K562 (cell line): ENCODE data around the gene ALOX12B. TPM values are rescaled to one million over a fixed set of nuclear protein-coding genes. Genes with fewer than 3 reads are reported as not detected.
A peak's percentile ranks its signal among the peaks of the same experiment; 100 is the strongest.

Source experiments
- ATAC-seq: fragments of 200-7000 bp; cut with Tn5 transposase; 3 replicates; pipeline ENCODE4 v1.9.1; 2020; ENCODE audit warnings: moderate library complexity
- BruUV-seq: library from RNA; stranded (reverse); fragments of 400-500 nt; replicated peaks from 2 replicates; lab custom pipeline; 2021; lab: Mats Ljungman, UMichigan
- CTCF ChIA-PET: fragments of 300-600 bp; formaldehyde crosslinking; extraction: SDS; loops from one replicate; lab custom pipeline; 2021; ENCODE audit warnings: low intra/inter-chr PET ratio; lab: Yijun Ruan, JAX
- POLR2A ChIA-PET: fragments of 300-600, 350-650 bp; sonication (Branson Sonifier 250); formaldehyde crosslinking; extraction: SDS; loops from one replicate; lab custom pipeline; 2021; ENCODE audit warnings: antibody characterized with exemption, inconsistent platforms; lab: Yijun Ruan, JAX
- DNase-seq, 4 experiments: peaks; one replicate each; pipeline versions ENCODE4 v3.0.0 to v3.0.0-alpha.2; 2011 to 2018; ENCODE audit warnings: low spot score in 3 of 4, mixed read lengths in 3 of 4; ENCODE audit errors: extremely low read depth in 1 of 4
- FAIRE-seq: peaks from 2 replicates; lab custom pipeline; 2011; peaks lifted over from hg19 to GRCh38; lab: Jason Lieb, UNC
- H2AFZ ChIP-seq: 2 replicates; pipeline ENCODE4 v1.6.0; 2011; ENCODE audit warnings: low read depth, low read length, control low read depth, inconsistent platforms
- H3K27ac ChIP-seq: fragments of 200-600 bp; 3 replicates; pipeline ENCODE4 v1.8.0; 2011; ENCODE audit warnings: low read depth, mild to moderate bottlenecking, control low read depth, inconsistent platforms, low read length, moderate library complexity, mixed read lengths; ENCODE audit errors: extremely low read depth
- H3K27me3 ChIP-seq, 2 experiments: fragments of 300-600 bp in 1 of 2; 2 replicates in 1 of 2; 3 replicates in 1 of 2; pipeline versions ENCODE4 v1.6.0 to v1.8.0; 2011; ENCODE audit warnings: inconsistent platforms in 2 of 2, low read length in 2 of 2, mild to moderate bottlenecking in 1 of 2, mixed read lengths in 1 of 2, moderate library complexity in 1 of 2; ENCODE audit not compliant: control insufficient read depth in 2 of 2, insufficient read depth in 2 of 2
- H3K36me3 ChIP-seq: fragments of 300-600 bp; 3 replicates; pipeline ENCODE4 v1.8.0; 2011; ENCODE audit warnings: mild to moderate bottlenecking, low read length, inconsistent platforms; ENCODE audit not compliant: control insufficient read depth, insufficient read depth
- H3K4me1 ChIP-seq, 2 experiments: fragments of 200-600 bp in 1 of 2; replicated peaks in 1 of 2; 2 replicates in 1 of 2; 3 replicates in 1 of 2; pipeline versions ENCODE4 v1.5.1 to v1.8.0; 2011; ENCODE audit warnings: inconsistent platforms in 2 of 2, low read length in 2 of 2, mild to moderate bottlenecking in 1 of 2, mixed read lengths in 1 of 2, moderate library complexity in 1 of 2; ENCODE audit not compliant: control insufficient read depth in 2 of 2, insufficient read depth in 2 of 2
- H3K4me2 ChIP-seq: 2 replicates; pipeline ENCODE4 v1.6.1; 2011; ENCODE audit warnings: low read length, control low read depth, inconsistent platforms, mixed read lengths; ENCODE audit not compliant: insufficient read depth
- H3K4me3 ChIP-seq: fragments of 200-600 bp; sonication (generic), shearing (Covaris generic); 2 replicates; pipeline ENCODE4 v1.5.1; 2016; ENCODE audit warnings: control low read depth, inconsistent platforms
- H3K79me2 ChIP-seq: fragments of 200-600 bp; 3 replicates; pipeline ENCODE4 v1.8.0; 2011; ENCODE audit warnings: low read length, inconsistent platforms; ENCODE audit not compliant: control insufficient read depth, insufficient read depth
- H3K9ac ChIP-seq, 2 experiments: 2 replicates each; pipeline versions ENCODE4 v1.6.0 to v1.6.1; 2011; ENCODE audit warnings: low read depth in 2 of 2, low read length in 2 of 2, control low read depth in 1 of 2, inconsistent platforms in 1 of 2, mild to moderate bottlenecking in 1 of 2, mixed read lengths in 1 of 2; ENCODE audit not compliant: insufficient read depth in 1 of 2
- H3K9me1 ChIP-seq: one replicate; pipeline ENCODE4 v1.6.0; 2011; ENCODE audit warnings: inconsistent platforms, mild to moderate bottlenecking, low read length, moderate library complexity; ENCODE audit not compliant: control insufficient read depth, insufficient read depth
- H3K9me3 ChIP-seq: replicated peaks from 2 replicates; pipeline ENCODE4 v1.5.1; 2011; ENCODE audit warnings: low read depth, low read length, inconsistent platforms; ENCODE audit not compliant: control insufficient read depth, insufficient read depth
- H4K20me1 ChIP-seq: replicated peaks from 2 replicates; pipeline ENCODE4 v1.6.1; 2011; ENCODE audit warnings: low read length, inconsistent platforms, mixed read lengths; ENCODE audit not compliant: control insufficient read depth, insufficient read depth
- CREM ChIP-seq: IDR thresholded peaks from 2 replicates; pipeline ENCODE4 v1.6.1; 2014; ENCODE audit warnings: antibody characterized with exemption, low read depth
- ETS2 ChIP-seq: IDR thresholded peaks from 2 replicates; pipeline ENCODE4 v1.6.1; 2016; ENCODE audit warnings: borderline replicate concordance, missing genetic modification characterization, mild to moderate bottlenecking, moderate library complexity, missing compliant biosample characterization; ENCODE audit not compliant: poor library complexity, severe bottlenecking
- HDAC2 ChIP-seq: fragments of 450-650 bp; IDR thresholded peaks from 2 replicates; pipeline ENCODE4 v1.6.1; 2016; ENCODE audit warnings: mild to moderate bottlenecking
- L3MBTL2 ChIP-seq: fragments of 450-650 bp; IDR thresholded peaks from 2 replicates; pipeline ENCODE4 v1.6.1; 2016; ENCODE audit warnings: mild to moderate bottlenecking, moderate library complexity
- MLX ChIP-seq, 2 experiments: fragments of 450-650 bp in 1 of 2; sonication (generic) in 1 of 2; formaldehyde crosslinking; conservative IDR thresholded peaks; 2 replicates each; pipeline versions ENCODE4 v1.4.0 to v1.8.1; 2020 to 2022; ENCODE audit warnings: mild to moderate bottlenecking in 1 of 2, missing genetic modification reagents in 1 of 2
- PRPF4 ChIP-seq: fragments of 200-400 bp; formaldehyde crosslinking; IDR thresholded peaks from one replicate; pipeline ENCODE4 v1.6.1; 2017; ENCODE audit warnings: low read length, low read depth, mild to moderate bottlenecking; ENCODE audit not compliant: insufficient read depth, poor library complexity, severe bottlenecking
- TFAP4 ChIP-seq: sonication (generic); formaldehyde crosslinking; IDR thresholded peaks from 2 replicates; pipeline ENCODE4 v1.8.0; 2022; ENCODE audit warnings: missing genetic modification reagents, mild to moderate bottlenecking, moderate library complexity, borderline replicate concordance
- TGIF2 ChIP-seq: sonication (generic); formaldehyde crosslinking; IDR thresholded peaks from 2 replicates; pipeline ENCODE4 v1.8.1; 2022; ENCODE audit warnings: mild to moderate bottlenecking, missing genetic modification reagents, moderate library complexity
- WGBS: fragments of 100-300 bp; shearing (Covaris generic); methylation state at CpG from one replicate; pipeline ENCODE4 v1.1.6; 2016; ENCODE audit warnings: low coverage, mixed read lengths; ENCODE audit not compliant: insufficient coverage; ENCODE audit errors: missing lambda C conversion rate; 5-methylcytosine and 5-hydroxymethylcytosine counted together
- in situ Hi-C: fragments of 300-500 bp; cut with MboI; formaldehyde crosslinking; loops from 4 replicates; pipeline ENCODE4 v1.15.0; 2018; ENCODE audit warnings: inconsistent platforms, mixed read lengths
- intact Hi-C: fragments of 100-400 bp; cut with micrococcal nuclease; formaldehyde crosslinking; loops from 2 replicates; pipeline ENCODE4 v1.14.2; 2022
- polyA plus RNA-seq, 8 experiments: library from polyadenylated mRNA; depleted of rRNA in 4 of 8; stranded (reverse) in 5 of 8; unstranded in 3 of 8; fragments of >200 nt; fragmentation: Nextera tagmentation in 2 of 8; fragmentation: Illumina TruSeq in 1 of 8; extraction: Ambion mirVana in 2 of 8; extraction: Trizol in 1 of 8; gene quantifications; 2 replicates each; pipeline versions ENCODE4 v1.2.1 to v1.2.3, GENCODE V29; 2011 to 2014; ENCODE audit warnings: inconsistent platforms in 1 of 8, missing spikeins in 1 of 8
- total RNA-seq, 7 experiments: library from RNA; depleted of rRNA in 6 of 7; stranded (reverse); fragments of >200 nt in 6 of 7; fragmentation: Illumina TruSeq in 2 of 7; extraction: Trizol in 2 of 7; gene quantifications; 2 replicates each; pipeline versions ENCODE4 v1.2.1 to v1.2.3, GENCODE V29; 2011 to 2021; ENCODE audit warnings: low replicate concordance in 1 of 7

The ALOX12B gene
- total and polyA plus RNA-seq, 9 of the 15 experiments (the other 6 are each of a cell fraction or from before 2014, with no cell fraction given): not detected

GRCh38 chr17:8125154-8125946, 37.8 kb upstream of the ALOX12B start (continued):
- TF ChIP-seq PRPF4: no peak
- no peak for TF ChIP-seq HDAC2
- TF ChIP-seq TGIF2 (CRISPR knock-in tag): no peak
- TF ChIP-seq MLX (CRISPR knock-in tag; conservative IDR thresholded peaks at IDR 0.05): no peak
- peak; percentile 49 for TF ChIP-seq L3MBTL2
- TF ChIP-seq CREM: no peak

- intact Hi-C loops (loop anchor here (5.0 to 10.0 kb wide), 3 partner anchors 48 to 290 kb away; partner anchors contain the start of gene KDM6B), in situ Hi-C loops (loop anchor here (5.0 kb wide), 2 partner anchors 98 to 178 kb away; no protein-coding TSS in a partner anchor)
- Histone ChIP-seq H4K20me1 (peaks cover 4% of the 10 kb centered on the region; the same call in 1 of the 2 replicates), H2AFZ (peak overlapping the region; percentile 82; the same call in 1 of the 2 replicates), H3K9me1 (no peaks in the 10 kb centered on the region), H3K4me3 (peak overlapping the region; percentile 73), H3K9me3 (no peaks in the 10 kb centered on the region), H3K27ac (no peak overlapping the region), H3K27me3 (0 out of 5 replicates have a peak, but pooled peaks cover 0 to 9% of the 10 kb centered on the region in 2 experiments), H3K9ac (peak overlapping the region in 1 of 2 experiments; percentile 80; a peak in 2 of 4 replicates), H3K4me1 (peaks cover 22 to 66% of the 10 kb centered on the region in 2 experiments), H3K79me2 (no peaks in the 10 kb centered on the region), H3K36me3 (no peaks in the 10 kb centered on the region), H3K4me2 (peak overlapping the region; percentile 87)
- POLR2A ChIA-PET: interaction anchor here (0.6 to 2.1 kb wide), 5 partner anchors 10 to 164 kb away, joined by 3 to 5 read pairs (median 4); partner anchors contain the start of genes AURKB and RANGRF
- no peak for TF ChIP-seq ETS2
- 0 out of 2 replicates have a peak, but pooled peaks have one; percentile 26 for TF ChIP-seq TFAP4 (CRISPR knock-in tag)
- BruUV-seq: no TSS peak
- 15% methylated on average over 22 of the region's 24 CpGs for WGBS
- CTCF ChIA-PET: no interaction called here
- DNase-seq (peak in 1 of 4 experiments; percentile 26), FAIRE-seq (no peak), ATAC-seq (no peak)
These were observed 37.0 kb upstream of the ALOX12B start for GRCh38 chr17:8124350-8125153.
